ENCODE data around the gene PTPN7. TPM values are rescaled to one million over a fixed set of nuclear protein-coding genes. Genes with fewer than 3 reads are reported as not detected.

PTPN7 gene
- total RNA-seq, result 0.44 TPM
- long read RNA-seq, partial matches to known transcripts, result 0 of 1 reads
- long read RNA-seq, other reads (novel, unspliced or antisense), result 1 of 1 reads

GRCh38 chr1:202160377-202160940 lies at the start of gene PTPN7:
Gene PTPN7 (minus strand): TSS chr1:202160602. CDS start chr1:202159402, 1,200 bp downstream.
- Histone ChIP-seq H3K4me1 (peaks cover 2% of the 10 kb centered on the region), H3K36me3 (no peaks in the 10 kb centered on the region), H3K27ac (replicated peaks) (no peak within 1 kb of the TSS), H3K27me3 (ENCODE audit: low read depth) (no peaks in the 10 kb centered on the region), H3K4me3 (peak within 1 kb of the TSS; percentile 29), H3K9me3 (replicated peaks) (no peaks in the 10 kb centered on the region)
- TF ChIP-seq, protein P1, sequence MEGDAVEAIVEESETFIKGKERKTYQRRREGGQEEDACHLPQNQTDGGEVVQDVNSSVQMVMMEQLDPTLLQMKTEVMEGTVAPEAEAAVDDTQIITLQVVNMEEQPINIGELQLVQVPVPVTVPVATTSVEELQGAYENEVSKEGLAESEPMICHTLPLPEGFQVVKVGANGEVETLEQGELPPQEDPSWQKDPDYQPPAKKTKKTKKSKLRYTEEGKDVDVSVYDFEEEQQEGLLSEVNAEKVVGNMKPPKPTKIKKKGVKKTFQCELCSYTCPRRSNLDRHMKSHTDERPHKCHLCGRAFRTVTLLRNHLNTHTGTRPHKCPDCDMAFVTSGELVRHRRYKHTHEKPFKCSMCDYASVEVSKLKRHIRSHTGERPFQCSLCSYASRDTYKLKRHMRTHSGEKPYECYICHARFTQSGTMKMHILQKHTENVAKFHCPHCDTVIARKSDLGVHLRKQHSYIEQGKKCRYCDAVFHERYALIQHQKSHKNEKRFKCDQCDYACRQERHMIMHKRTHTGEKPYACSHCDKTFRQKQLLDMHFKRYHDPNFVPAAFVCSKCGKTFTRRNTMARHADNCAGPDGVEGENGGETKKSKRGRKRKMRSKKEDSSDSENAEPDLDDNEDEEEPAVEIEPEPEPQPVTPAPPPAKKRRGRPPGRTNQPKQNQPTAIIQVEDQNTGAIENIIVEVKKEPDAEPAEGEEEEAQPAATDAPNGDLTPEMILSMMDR (IDR thresholded peaks at IDR 0.05; ENCODE audit: borderline replicate concordance), result no peak
- no peak for DNase-seq
- intact Hi-C loops (cut with micrococcal nuclease), result no loop called here

GRCh38 chr1:202208351-202208857 lies 48.0 kb upstream of the PTPN7 start:
- H3K36me3 ChIP-seq, result no peaks in the 10 kb centered on the region
- H3K9me3 ChIP-seq (replicated peaks), result no peaks in the 10 kb centered on the region
- DNase-seq, result no peak
- H3K27ac ChIP-seq (replicated peaks), result no peak overlapping the region
- intact Hi-C loops (cut with micrococcal nuclease), result no loop called here
- H3K27me3 ChIP-seq (ENCODE audit: low read depth), result peaks cover 59% of the 10 kb centered on the region
- TF ChIP-seq, protein P1 (IDR thresholded peaks at IDR 0.05; ENCODE audit: borderline replicate concordance), result no peak
- H3K4me3 ChIP-seq, result no peak overlapping the region
- no peaks in the 10 kb centered on the region for H3K4me1 ChIP-seq

DNA sequence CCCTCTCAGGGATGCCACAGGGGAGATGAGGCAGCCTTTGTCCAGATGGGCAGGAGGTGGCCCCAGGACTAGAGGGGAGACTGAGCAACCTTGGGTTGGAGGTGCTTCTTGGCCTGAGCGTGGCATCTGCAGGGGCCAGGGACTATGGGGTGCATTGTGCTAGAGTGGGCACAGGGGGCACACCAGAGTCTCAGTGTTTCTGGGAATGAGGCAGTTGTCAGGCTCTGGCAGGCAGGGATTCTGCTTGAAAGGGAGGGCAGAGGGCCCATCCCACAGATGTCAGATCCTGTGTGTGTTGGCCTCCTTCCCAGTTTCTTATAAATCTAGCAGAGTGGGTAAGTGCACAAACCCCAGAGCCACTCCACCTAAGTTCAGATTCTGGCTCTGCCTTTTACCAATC lies 46.9 kb upstream of the PTPN7 start:
- peaks cover 49% of the 10 kb centered on the region for H3K27me3 ChIP-seq (ENCODE audit: low read depth)
- H3K4me1 ChIP-seq, result peaks cover 10% of the 10 kb centered on the region
- intact Hi-C loops (cut with micrococcal nuclease), result no loop called here
- H3K27ac ChIP-seq (replicated peaks), result no peak overlapping the region
- DNase-seq, result no peak
- no peak overlapping the region for H3K4me3 ChIP-seq
- TF ChIP-seq, protein P1 (IDR thresholded peaks at IDR 0.05; ENCODE audit: borderline replicate concordance), result no peak
- H3K9me3 ChIP-seq (replicated peaks), result no peaks in the 10 kb centered on the region
- H3K36me3 ChIP-seq, result no peaks in the 10 kb centered on the region

DNA sequence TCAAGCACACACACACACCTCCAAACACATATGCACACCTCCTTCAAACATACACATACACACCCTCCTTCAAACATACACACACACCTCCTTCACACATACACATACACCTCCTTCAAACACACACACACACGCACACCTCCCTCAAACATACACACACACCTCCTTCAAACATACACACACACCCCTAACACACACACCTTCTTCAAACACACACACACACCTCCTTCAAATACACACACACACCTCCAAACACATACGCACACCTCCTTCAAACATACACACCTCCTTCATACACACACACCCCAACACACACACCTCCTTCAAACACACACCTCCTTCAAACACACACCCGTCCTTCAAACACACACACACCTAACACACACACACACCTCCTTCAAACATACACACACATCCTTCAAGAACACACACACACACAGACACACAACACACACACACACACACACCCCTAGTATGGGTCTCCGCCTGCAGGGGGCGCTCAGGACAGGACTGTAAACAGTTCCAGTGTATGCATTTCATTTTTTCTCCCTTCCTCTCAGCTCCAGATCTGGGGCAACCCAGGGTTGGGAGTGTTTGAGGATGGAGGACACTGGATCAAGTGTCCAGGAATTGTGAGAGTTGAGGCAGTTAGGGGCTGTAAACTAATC lies 45.3 kb upstream of the PTPN7 start:
- H3K27me3 ChIP-seq (ENCODE audit: low read depth), result peaks cover 33% of the 10 kb centered on the region
- intact Hi-C loops (cut with micrococcal nuclease), result no loop called here
- H3K4me3 ChIP-seq, result no peak overlapping the region
- no peaks in the 10 kb centered on the region for H3K9me3 ChIP-seq (replicated peaks)
- H3K36me3 ChIP-seq, result no peaks in the 10 kb centered on the region
- no peak overlapping the region for H3K27ac ChIP-seq (replicated peaks)
- TF ChIP-seq, protein P1 (IDR thresholded peaks at IDR 0.05; ENCODE audit: borderline replicate concordance), result no peak
- peaks cover 26% of the 10 kb centered on the region for H3K4me1 ChIP-seq
- DNase-seq, result no peak

DNA sequence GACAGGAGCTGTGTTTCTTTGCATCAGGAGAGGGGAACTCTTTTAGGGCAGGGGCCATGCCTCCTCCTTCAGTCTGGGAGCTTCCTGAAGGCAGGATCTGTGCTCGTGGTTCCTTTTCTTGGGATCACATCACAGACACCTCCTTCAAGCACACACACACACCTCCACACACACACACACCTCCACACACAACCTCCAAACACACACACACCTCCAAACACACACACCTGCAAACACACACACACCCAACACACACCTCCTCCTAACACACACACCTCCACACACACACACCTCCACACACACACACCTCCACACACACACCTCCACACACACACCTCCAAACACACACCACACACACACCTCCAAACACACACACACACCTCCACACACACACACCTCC lies 43.7 kb upstream of the PTPN7 start:
- H3K4me1 ChIP-seq, result peaks cover 42% of the 10 kb centered on the region
- no peak overlapping the region for H3K27ac ChIP-seq (replicated peaks)
- peaks cover 33% of the 10 kb centered on the region for H3K27me3 ChIP-seq (ENCODE audit: low read depth)
- no peaks in the 10 kb centered on the region for H3K36me3 ChIP-seq
- DNase-seq, result no peak
- no peak overlapping the region for H3K4me3 ChIP-seq
- TF ChIP-seq, protein P1 (IDR thresholded peaks at IDR 0.05; ENCODE audit: borderline replicate concordance), result no peak
- no peaks in the 10 kb centered on the region for H3K9me3 ChIP-seq (replicated peaks)
- intact Hi-C loops (cut with micrococcal nuclease), result no loop called here
